IMR-90 (cell line): Measurements from ENCODE around the gene PPAT. TPM values are rescaled to one million over a fixed set of nuclear protein-coding genes. Genes with fewer than 3 reads are reported as not detected.

Experiments used
- ATAC-seq: fragments of 200-7000 bp; cut with Tn5 transposase; 2 replicates; pipeline ENCODE4 v1.9.1; 2020; ENCODE audit warnings: low read depth, mild to moderate bottlenecking, moderate library complexity
- BruUV-seq: library from RNA; stranded (reverse); fragments of 400-500 nt; replicated peaks from 2 replicates; lab custom pipeline; 2021; lab: Mats Ljungman, UMichigan
- CTCF ChIA-PET: fragments of 300-600 bp; formaldehyde crosslinking; extraction: SDS; loops from one replicate; lab custom pipeline; 2021; ENCODE audit warnings: antibody characterized with exemption; lab: Yijun Ruan, JAX
- POLR2A ChIA-PET: fragments of 300-600 bp; sonication (Branson Sonifier 250); formaldehyde crosslinking; loops from one replicate; lab custom pipeline; 2022; ENCODE audit warnings: antibody characterized with exemption; ENCODE audit not compliant: unreplicated experiment; lab: Charles Lee
- DNase-seq: peaks from one replicate; pipeline ENCODE4 v3.0.0; 2013
- H2AFZ ChIP-seq: replicated peaks from 2 replicates; pipeline ENCODE3; 2013; ENCODE audit warnings: low read length, mild to moderate bottlenecking; ENCODE audit not compliant: poor library complexity
- H2AK5ac ChIP-seq: 2 replicates; pipeline ENCODE4 v1.6.1; 2013; ENCODE audit warnings: low read depth, low read length, inconsistent platforms
- H2AK9ac ChIP-seq: replicated peaks from 2 replicates; pipeline ENCODE3; 2013; ENCODE audit warnings: mild to moderate bottlenecking, low read depth, low read length, moderate library complexity; ENCODE audit not compliant: poor library complexity
- H2BK120ac ChIP-seq: 2 replicates; pipeline ENCODE4 v1.6.1; 2013; ENCODE audit warnings: low read depth, low read length, inconsistent platforms
- H2BK15ac ChIP-seq: 3 replicates; pipeline ENCODE4 v1.6.1; 2013; ENCODE audit warnings: low read depth, low read length, inconsistent platforms
- H2BK20ac ChIP-seq: 2 replicates; pipeline ENCODE4 v1.6.1; 2013; ENCODE audit warnings: low read depth, mild to moderate bottlenecking, inconsistent platforms, low read length, moderate library complexity
- H2BK5ac ChIP-seq: 2 replicates; pipeline ENCODE4 v1.6.1; 2013; ENCODE audit warnings: mild to moderate bottlenecking, low read depth, low read length, inconsistent platforms; ENCODE audit not compliant: poor library complexity, severe bottlenecking
- H3K14ac ChIP-seq: replicated peaks from 2 replicates; pipeline ENCODE4 v1.6.1; 2013; ENCODE audit warnings: low read depth, low read length, inconsistent platforms
- H3K18ac ChIP-seq: 2 replicates; pipeline ENCODE4 v1.6.1; 2013; ENCODE audit warnings: low read depth, low read length, control low read depth
- H3K23ac ChIP-seq: 2 replicates; pipeline ENCODE4 v1.6.1; 2013; ENCODE audit warnings: low read depth, low read length, inconsistent platforms
- H3K27ac ChIP-seq: 2 replicates; pipeline ENCODE4 v1.5.1; 2013; ENCODE audit warnings: mild to moderate bottlenecking, control low read depth, low read length; ENCODE audit not compliant: insufficient read depth
- H3K27me3 ChIP-seq: 2 replicates; pipeline ENCODE4 v1.6.1; 2013; ENCODE audit warnings: low read length; ENCODE audit not compliant: control insufficient read depth, insufficient read depth
- H3K36me3 ChIP-seq: 2 replicates; pipeline ENCODE4 v1.6.1; 2013; ENCODE audit warnings: low read length, mixed read lengths; ENCODE audit not compliant: control insufficient read depth, insufficient read depth
- H3K4ac ChIP-seq: 2 replicates; pipeline ENCODE4 v1.6.1; 2013; ENCODE audit warnings: low read depth, low read length, inconsistent platforms
- H3K4me1 ChIP-seq: 2 replicates; pipeline ENCODE4 v1.6.1; 2013; ENCODE audit warnings: low read length, mixed read lengths; ENCODE audit not compliant: control insufficient read depth, insufficient read depth
- H3K4me2 ChIP-seq: 2 replicates; pipeline ENCODE4 v1.6.1; 2013; ENCODE audit warnings: low read depth, mild to moderate bottlenecking, control low read depth, low read length, moderate library complexity
- H3K4me3 ChIP-seq: 2 replicates; pipeline ENCODE4 v1.5.1; 2013; ENCODE audit warnings: low read depth, mild to moderate bottlenecking, control low read depth, low read length, moderate library complexity; ENCODE audit not compliant: insufficient read depth
- H3K56ac ChIP-seq: 2 replicates; pipeline ENCODE4 v1.6.1; 2013; ENCODE audit warnings: low read length, inconsistent platforms; ENCODE audit not compliant: insufficient read depth; ENCODE audit errors: extremely low read depth
- H3K79me1 ChIP-seq, 2 experiments: 2 replicates each; pipeline ENCODE4 v1.6.1; 2013; ENCODE audit warnings: low read length in 2 of 2, inconsistent platforms in 1 of 2, low read depth in 1 of 2
- H3K9ac ChIP-seq: 2 replicates; pipeline ENCODE4 v1.6.1; 2013; ENCODE audit warnings: low read depth, low read length, control low read depth
- H3K9me1 ChIP-seq: 2 replicates; pipeline ENCODE4 v1.6.1; 2013; ENCODE audit warnings: low read length, inconsistent platforms; ENCODE audit not compliant: insufficient read depth
- H3K9me3 ChIP-seq: 2 replicates; pipeline ENCODE4 v1.6.1; 2013; ENCODE audit warnings: low read length; ENCODE audit not compliant: control insufficient read depth, insufficient read depth
- H4K20me1 ChIP-seq: 2 replicates; pipeline ENCODE4 v1.6.1; 2013; ENCODE audit warnings: low read length, inconsistent platforms; ENCODE audit not compliant: insufficient read depth
- H4K5ac ChIP-seq: 2 replicates; pipeline ENCODE4 v1.6.1; 2013; ENCODE audit warnings: mild to moderate bottlenecking, low read depth, low read length, control low read depth
- H4K8ac ChIP-seq, 2 experiments: 2 replicates each; pipeline ENCODE4 v1.6.1; 2013; ENCODE audit warnings: low read depth in 2 of 2, low read length in 2 of 2, control low read depth in 1 of 2, inconsistent platforms in 1 of 2
- H4K91ac ChIP-seq: 2 replicates; pipeline ENCODE4 v1.6.1; 2013; ENCODE audit warnings: low read depth, low read length, inconsistent platforms; ENCODE audit not compliant: insufficient read depth
- BHLHE40 ChIP-seq: fragments of 150-350 bp; IDR thresholded peaks from 2 replicates; pipeline ENCODE4 v1.6.1; 2016; ENCODE audit warnings: mild to moderate bottlenecking, low read depth, low read length
- CEBPB ChIP-seq: IDR thresholded peaks from 2 replicates; pipeline ENCODE4 v1.6.1; 2012; ENCODE audit warnings: low read depth, low read length, improper control_type of control experiment
- FOS ChIP-seq: fragments of 150-350 bp; IDR thresholded peaks from 2 replicates; pipeline ENCODE4 v1.6.1; 2016; ENCODE audit warnings: low read depth, low read length
- MAFK ChIP-seq: IDR thresholded peaks from 2 replicates; pipeline ENCODE4 v1.6.1; 2012; ENCODE audit warnings: low read depth, low read length, improper control_type of control experiment
- NFE2L2 ChIP-seq: fragments of 150-350 bp; IDR thresholded peaks from 2 replicates; pipeline ENCODE4 v1.6.1; 2016; ENCODE audit warnings: low read depth, mild to moderate bottlenecking, low read length
- RAD21 ChIP-seq: IDR thresholded peaks from 2 replicates; pipeline ENCODE4 v1.6.1; 2012; ENCODE audit warnings: low read length, improper control_type of control experiment
- RCOR1 ChIP-seq: IDR thresholded peaks from 2 replicates; pipeline ENCODE4 v1.6.1; 2012; ENCODE audit warnings: mild to moderate bottlenecking, low read length, improper control_type of control experiment; ENCODE audit not compliant: insufficient replicate concordance
- RFX5 ChIP-seq: IDR thresholded peaks from 2 replicates; pipeline ENCODE4 v1.8.0; 2012; ENCODE audit warnings: low read depth, mild to moderate bottlenecking, low read length, moderate library complexity
- SMC3 ChIP-seq: fragments of 150-350 bp; IDR thresholded peaks from 2 replicates; pipeline ENCODE4 v1.6.1; 2016; ENCODE audit warnings: low read depth, mild to moderate bottlenecking, antibody characterized with exemption, low read length, moderate library complexity
- WGBS, 2 experiments: methylation state at CpG; one replicate each; pipeline versions ENCODE4 v1.1.5 to v1.1.7; 2013; ENCODE audit warnings: missing lambda C conversion rate in 2 of 2; ENCODE audit not compliant: insufficient read length in 1 of 2; ENCODE audit errors: extremely low coverage in 2 of 2; 5-methylcytosine and 5-hydroxymethylcytosine counted together
- dilution Hi-C: fragments of 300-500 bp; cut with HindIII; formaldehyde crosslinking; loops from one replicate; pipeline ENCODE4 v1.14.3; 2018; ENCODE audit warnings: low sequenced_read_pairs; ENCODE audit not compliant: unreplicated experiment
- in situ Hi-C: fragments of 300-500 bp; cut with MboI; formaldehyde crosslinking; loops from 3 replicates; pipeline ENCODE4 v1.14.3; 2019; ENCODE audit warnings: low sequenced_read_pairs, inconsistent platforms, mixed read lengths
- intact Hi-C: fragments of 100-400 bp; cut with micrococcal nuclease; formaldehyde crosslinking; loops from 2 replicates; pipeline ENCODE4 v1.10.0; 2022
- polyA plus RNA-seq, 3 experiments: library from polyadenylated mRNA; depleted of rRNA; stranded (reverse); fragments of >200 nt; gene quantifications; 2 replicates each; pipeline ENCODE4 v1.2.3, GENCODE V29; 2012; ENCODE audit warnings: low replicate concordance in 1 of 3
- total RNA-seq: library from RNA; depleted of rRNA; stranded (reverse); fragments of >200 nt; gene quantifications from 2 replicates; pipeline ENCODE4 v1.2.3, GENCODE V29; 2012
- TF ChIP-seq, protein P1 (sequence below): fragments of 150-350 bp; IDR thresholded peaks from 2 replicates; pipeline ENCODE4 v1.6.1; 2016; ENCODE audit warnings: low read depth, mild to moderate bottlenecking, low read length, moderate library complexity, borderline replicate concordance
- TF ChIP-seq, protein P2 (sequence below): fragments of 150-350 bp; IDR thresholded peaks from 2 replicates; pipeline ENCODE4 v1.6.1; 2017; ENCODE audit warnings: mild to moderate bottlenecking, antibody characterized with exemption, low read length, low read depth

Gene PPAT
- total and polyA plus RNA-seq, 2 of the 4 experiments (the other 2 are of a cell fraction): 7.0 to 21.1 TPM

GRCh38 chr4:56426273-56426672, 9.1 kb downstream of the PPAT start:
- no peak for DNase-seq
- in situ Hi-C loops: no loop called here
- Histone ChIP-seq H2AFZ (no peak overlapping the region), H4K5ac (no peak overlapping the region), H4K8ac (no peak overlapping the region), H3K9me1 (no peaks in the 10 kb centered on the region), H3K9me3 (no peaks in the 10 kb centered on the region), H3K23ac (no peak overlapping the region), H3K4me2 (no peak overlapping the region), H3K4me3 (no peak overlapping the region), H2AK9ac (no peak overlapping the region), H2BK20ac (no peak overlapping the region), H2BK120ac (no peak overlapping the region), H2AK5ac (no peak overlapping the region), H3K4me1 (no peaks in the 10 kb centered on the region), H3K18ac (no peak overlapping the region), H3K79me1 (peaks cover 8 to 22% of the 10 kb centered on the region in 2 experiments; a peak in 3 of 4 replicates), H2BK15ac (no peak overlapping the region), H3K36me3 (no peaks in the 10 kb centered on the region; the same call in 1 of the 2 replicates), H3K56ac (no peak overlapping the region), H4K91ac (no peak overlapping the region), H3K9ac (no peak overlapping the region), H3K27ac (no peak overlapping the region), H2BK5ac (no peak overlapping the region), H4K20me1 (no peaks in the 10 kb centered on the region; the same call in none of the 2 replicates), H3K14ac (no peak overlapping the region), H3K27me3 (no peaks in the 10 kb centered on the region), H3K4ac (no peak overlapping the region)
- ATAC-seq: no peak
- CTCF ChIA-PET: interaction anchor here (1.1 kb wide), 1 partner anchor 9 kb away, joined by 8 read pairs; the partner anchor contains the start of gene PPAT
- no peak for TF ChIP-seq SMC3
- no peak for TF ChIP-seq RAD21
- TF ChIP-seq RCOR1: no peak
- TF ChIP-seq, protein P1, sequence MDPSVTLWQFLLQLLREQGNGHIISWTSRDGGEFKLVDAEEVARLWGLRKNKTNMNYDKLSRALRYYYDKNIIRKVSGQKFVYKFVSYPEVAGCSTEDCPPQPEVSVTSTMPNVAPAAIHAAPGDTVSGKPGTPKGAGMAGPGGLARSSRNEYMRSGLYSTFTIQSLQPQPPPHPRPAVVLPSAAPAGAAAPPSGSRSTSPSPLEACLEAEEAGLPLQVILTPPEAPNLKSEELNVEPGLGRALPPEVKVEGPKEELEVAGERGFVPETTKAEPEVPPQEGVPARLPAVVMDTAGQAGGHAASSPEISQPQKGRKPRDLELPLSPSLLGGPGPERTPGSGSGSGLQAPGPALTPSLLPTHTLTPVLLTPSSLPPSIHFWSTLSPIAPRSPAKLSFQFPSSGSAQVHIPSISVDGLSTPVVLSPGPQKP: no peak
- TF ChIP-seq CEBPB: no peak
- TF ChIP-seq, protein P2, sequence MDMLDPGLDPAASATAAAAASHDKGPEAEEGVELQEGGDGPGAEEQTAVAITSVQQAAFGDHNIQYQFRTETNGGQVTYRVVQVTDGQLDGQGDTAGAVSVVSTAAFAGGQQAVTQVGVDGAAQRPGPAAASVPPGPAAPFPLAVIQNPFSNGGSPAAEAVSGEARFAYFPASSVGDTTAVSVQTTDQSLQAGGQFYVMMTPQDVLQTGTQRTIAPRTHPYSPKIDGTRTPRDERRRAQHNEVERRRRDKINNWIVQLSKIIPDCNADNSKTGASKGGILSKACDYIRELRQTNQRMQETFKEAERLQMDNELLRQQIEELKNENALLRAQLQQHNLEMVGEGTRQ: no peak
- no peak for TF ChIP-seq NFE2L2
- no peak for TF ChIP-seq MAFK
- no peak for TF ChIP-seq BHLHE40
- TF ChIP-seq RFX5: no peak
- no peak for TF ChIP-seq FOS
- BruUV-seq: no TSS peak
- intact Hi-C loops: no loop called here
- POLR2A ChIA-PET: no interaction called here
- dilution Hi-C loops: no loop called here
- 100% methylated on average over 1 of the region's 6 CpGs; no CpG with 5 or more reads in 1 of the 2 experiments for WGBS, 2 experiments
